ENCODE results near the gene PRR4.

GRCh38 chr12:10889226-10889625, 40.0 kb upstream of the PRR4 start:
- TF ChIP-seq POLR2A (IDR thresholded peaks at IDR 0.05; ENCODE audit: low read depth, low read length), result no peak
- no peak for TF ChIP-seq GATA2 (IDR thresholded peaks at IDR 0.05; ENCODE audit: insufficient read depth, insufficient read length, low read depth, low read length)
- TF ChIP-seq CTCF (IDR thresholded peaks at IDR 0.05; ENCODE audit: extremely low read depth in 1 of 2, insufficient read depth in 1 of 2, low read depth in 1 of 2, low read length in 2 of 2), result no peak
- TF ChIP-seq MAX (IDR thresholded peaks at IDR 0.05; ENCODE audit: insufficient read depth, insufficient read length), result no peak
- TF ChIP-seq POLR2AphosphoS5 (IDR thresholded peaks at IDR 0.05; ENCODE audit: insufficient read depth, low read depth, low read length), result no peak
- no peak for TF ChIP-seq EZH2 (IDR thresholded peaks at IDR 0.05; ENCODE audit: borderline replicate concordance, low read depth, low read length, severe bottlenecking)

All from endothelial cell of umbilical vein (primary cell).